Ishikawa (cell line): ENCODE measurements around the gene RNFT2.
A peak's percentile ranks its signal among the peaks of the same experiment; 100 is the strongest.

Source experiments
- CEBPB ChIP-seq: IDR thresholded peaks from 2 replicates; pipeline ENCODE4 v1.6.1; 2012
- CREB1 ChIP-seq: IDR thresholded peaks from 2 replicates; pipeline ENCODE4 v1.6.1; 2012; ENCODE audit warnings: low read depth
- EGR1 ChIP-seq: IDR thresholded peaks from 2 replicates; pipeline ENCODE4 v1.6.1; 2012
- EP300 ChIP-seq: IDR thresholded peaks from 2 replicates; pipeline ENCODE4 v1.6.1; 2012; ENCODE audit warnings: borderline replicate concordance
- FOXM1 ChIP-seq: IDR thresholded peaks from 2 replicates; pipeline ENCODE4 v1.6.1; 2012; ENCODE audit warnings: low read depth, borderline replicate concordance
- NFIC ChIP-seq: IDR thresholded peaks from 2 replicates; pipeline ENCODE4 v1.6.1; 2012
- RAD21 ChIP-seq: IDR thresholded peaks from 2 replicates; pipeline ENCODE4 v1.6.1; 2012; ENCODE audit warnings: low read depth
- TAF1 ChIP-seq: IDR thresholded peaks from 2 replicates; pipeline ENCODE4 v1.6.1; 2012; ENCODE audit warnings: low read depth, mild to moderate bottlenecking
- TCF12 ChIP-seq: IDR thresholded peaks from 2 replicates; pipeline ENCODE4 v1.6.1; 2012; ENCODE audit warnings: low read depth
- TEAD4 ChIP-seq: IDR thresholded peaks from 2 replicates; pipeline ENCODE4 v1.6.1; 2012
- YY1 ChIP-seq: IDR thresholded peaks from 2 replicates; pipeline ENCODE4 v1.6.1; 2012; ENCODE audit warnings: low read depth
- ZBTB7A ChIP-seq: IDR thresholded peaks from 2 replicates; pipeline ENCODE4 v1.6.1; 2012; ENCODE audit warnings: low read depth
- TF ChIP-seq, protein P1 (sequence below): IDR thresholded peaks from 2 replicates; pipeline ENCODE4 v1.6.1; 2012
- TF ChIP-seq, protein P2 (sequence below): IDR thresholded peaks from 2 replicates; pipeline ENCODE4 v1.6.1; 2012
- TF ChIP-seq, protein P3 (sequence below): IDR thresholded peaks from 2 replicates; pipeline ENCODE4 v1.6.1; 2012; ENCODE audit warnings: low read depth, mild to moderate bottlenecking

The RNFT2 gene

DNA sequence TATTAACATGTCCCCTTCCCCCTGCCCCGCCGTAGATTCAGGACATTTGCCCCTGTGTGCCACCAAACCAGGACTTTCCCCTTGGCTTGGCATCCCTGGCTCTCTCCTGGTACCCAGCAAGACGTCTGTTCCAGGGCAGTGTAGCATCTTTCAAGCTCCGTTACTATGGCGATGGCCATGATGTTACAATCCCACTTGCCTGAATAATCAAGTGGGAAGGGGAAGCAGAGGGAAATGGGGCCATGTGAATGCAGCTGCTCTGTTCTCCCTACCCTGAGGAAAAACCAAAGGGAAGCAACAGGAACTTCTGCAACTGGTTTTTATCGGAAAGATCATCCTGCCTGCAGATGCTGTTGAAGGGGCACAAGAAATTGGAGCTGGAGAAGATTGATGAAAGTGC is 114.2 kb downstream of the RNFT2 start:
- no peak for TF ChIP-seq TEAD4
- TF ChIP-seq, protein P1, sequence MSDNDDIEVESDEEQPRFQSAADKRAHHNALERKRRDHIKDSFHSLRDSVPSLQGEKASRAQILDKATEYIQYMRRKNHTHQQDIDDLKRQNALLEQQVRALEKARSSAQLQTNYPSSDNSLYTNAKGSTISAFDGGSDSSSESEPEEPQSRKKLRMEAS = no peak
- TF ChIP-seq EP300 = no peak
- no peak for TF ChIP-seq TAF1
- no peak for TF ChIP-seq NFIC
- TF ChIP-seq TCF12 = no peak
- no peak for TF ChIP-seq CEBPB
- no peak for TF ChIP-seq FOXM1
- TF ChIP-seq RAD21 = no peak
- no peak for TF ChIP-seq CREB1
- TF ChIP-seq EGR1 = no peak

DNA sequence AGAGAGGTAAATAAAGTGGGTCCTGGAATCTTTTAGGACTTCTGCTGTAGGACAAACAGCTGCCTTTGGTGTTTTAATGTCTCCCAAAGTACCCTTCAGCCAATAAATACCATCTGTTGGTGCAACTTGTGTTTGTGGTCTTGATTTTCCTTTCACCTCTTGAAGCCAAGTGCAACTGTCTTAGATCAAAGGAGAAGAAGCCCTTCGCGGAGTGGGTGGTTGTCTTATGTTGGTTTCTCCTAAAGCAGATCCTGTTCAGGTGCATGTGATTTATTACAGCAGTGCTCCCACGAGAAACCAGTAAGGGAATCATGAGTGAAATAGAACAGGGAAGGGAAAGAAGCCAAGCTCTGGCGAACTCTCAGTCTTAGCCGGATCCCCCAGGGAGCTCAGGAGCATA is 115.4 kb downstream of the RNFT2 start:
- TF ChIP-seq, protein P2, sequence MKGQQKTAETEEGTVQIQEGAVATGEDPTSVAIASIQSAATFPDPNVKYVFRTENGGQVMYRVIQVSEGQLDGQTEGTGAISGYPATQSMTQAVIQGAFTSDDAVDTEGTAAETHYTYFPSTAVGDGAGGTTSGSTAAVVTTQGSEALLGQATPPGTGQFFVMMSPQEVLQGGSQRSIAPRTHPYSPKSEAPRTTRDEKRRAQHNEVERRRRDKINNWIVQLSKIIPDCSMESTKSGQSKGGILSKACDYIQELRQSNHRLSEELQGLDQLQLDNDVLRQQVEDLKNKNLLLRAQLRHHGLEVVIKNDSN = no peak
- TF ChIP-seq TAF1 (no peak), TCF12 (no peak), ZBTB7A (no peak), YY1 (no peak), EP300 (no peak), TEAD4 (no peak)
- TF ChIP-seq, protein P3, sequence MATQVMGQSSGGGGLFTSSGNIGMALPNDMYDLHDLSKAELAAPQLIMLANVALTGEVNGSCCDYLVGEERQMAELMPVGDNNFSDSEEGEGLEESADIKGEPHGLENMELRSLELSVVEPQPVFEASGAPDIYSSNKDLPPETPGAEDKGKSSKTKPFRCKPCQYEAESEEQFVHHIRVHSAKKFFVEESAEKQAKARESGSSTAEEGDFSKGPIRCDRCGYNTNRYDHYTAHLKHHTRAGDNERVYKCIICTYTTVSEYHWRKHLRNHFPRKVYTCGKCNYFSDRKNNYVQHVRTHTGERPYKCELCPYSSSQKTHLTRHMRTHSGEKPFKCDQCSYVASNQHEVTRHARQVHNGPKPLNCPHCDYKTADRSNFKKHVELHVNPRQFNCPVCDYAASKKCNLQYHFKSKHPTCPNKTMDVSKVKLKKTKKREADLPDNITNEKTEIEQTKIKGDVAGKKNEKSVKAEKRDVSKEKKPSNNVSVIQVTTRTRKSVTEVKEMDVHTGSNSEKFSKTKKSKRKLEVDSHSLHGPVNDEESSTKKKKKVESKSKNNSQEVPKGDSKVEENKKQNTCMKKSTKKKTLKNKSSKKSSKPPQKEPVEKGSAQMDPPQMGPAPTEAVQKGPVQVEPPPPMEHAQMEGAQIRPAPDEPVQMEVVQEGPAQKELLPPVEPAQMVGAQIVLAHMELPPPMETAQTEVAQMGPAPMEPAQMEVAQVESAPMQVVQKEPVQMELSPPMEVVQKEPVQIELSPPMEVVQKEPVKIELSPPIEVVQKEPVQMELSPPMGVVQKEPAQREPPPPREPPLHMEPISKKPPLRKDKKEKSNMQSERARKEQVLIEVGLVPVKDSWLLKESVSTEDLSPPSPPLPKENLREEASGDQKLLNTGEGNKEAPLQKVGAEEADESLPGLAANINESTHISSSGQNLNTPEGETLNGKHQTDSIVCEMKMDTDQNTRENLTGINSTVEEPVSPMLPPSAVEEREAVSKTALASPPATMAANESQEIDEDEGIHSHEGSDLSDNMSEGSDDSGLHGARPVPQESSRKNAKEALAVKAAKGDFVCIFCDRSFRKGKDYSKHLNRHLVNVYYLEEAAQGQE = no peak

DNA sequence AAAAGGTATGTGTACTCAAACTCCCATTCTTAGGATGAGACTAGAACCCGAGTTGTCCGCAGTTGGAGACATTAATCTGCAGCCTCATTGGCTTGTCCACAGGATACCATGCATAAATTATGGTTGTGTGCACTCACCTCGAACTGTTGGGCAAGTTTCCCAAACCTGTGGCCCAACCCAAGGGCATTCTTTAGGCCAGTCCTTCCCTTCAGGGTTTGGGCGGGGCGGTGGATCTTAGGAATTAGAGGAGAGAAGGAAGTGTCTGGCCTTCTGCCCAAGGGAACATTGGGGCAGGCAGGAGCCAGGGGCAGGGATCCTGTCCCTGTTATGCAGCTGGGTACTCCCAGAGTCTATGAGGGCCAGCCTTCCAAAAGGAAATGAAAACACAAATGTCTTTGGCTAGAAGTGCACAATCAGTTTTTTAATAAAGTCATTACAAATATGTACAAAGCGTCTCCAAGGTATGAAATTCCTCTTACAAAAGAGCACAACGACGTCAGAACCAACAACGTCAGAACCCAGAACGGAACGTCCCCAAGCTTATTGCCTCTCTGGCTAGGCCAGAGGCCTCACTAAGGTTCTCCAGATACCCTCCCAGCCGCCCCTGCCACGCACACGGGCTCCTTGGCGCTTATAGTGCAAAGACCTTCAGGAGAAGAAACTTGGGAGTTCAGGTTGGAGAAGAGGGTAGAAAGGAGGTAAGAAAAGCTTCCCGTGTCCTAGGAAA is 117.8 kb downstream of the RNFT2 start:
- peak; percentile 79 for TF ChIP-seq NFIC
- TF ChIP-seq, protein P2 = no peak

DNA sequence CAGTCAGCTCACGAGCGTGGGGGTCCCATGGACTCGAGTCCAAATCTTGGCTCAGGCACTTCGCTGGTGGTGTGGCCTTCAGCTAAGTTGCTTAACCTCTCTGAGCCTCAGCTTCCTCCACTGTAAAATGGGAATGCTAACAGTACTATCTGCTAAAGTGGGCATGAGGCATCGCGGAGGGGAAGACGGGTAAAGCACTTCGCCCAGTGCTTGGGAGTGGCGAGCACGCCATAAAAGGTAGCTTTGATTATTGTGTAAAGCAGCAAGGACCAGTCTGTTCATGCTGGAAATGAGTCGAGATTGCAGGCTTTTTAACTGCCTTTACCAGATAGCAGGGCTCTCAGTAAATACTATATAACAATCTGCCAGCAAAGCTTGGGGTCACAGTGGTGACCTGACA is 118.6 kb downstream of the RNFT2 start:
- TF ChIP-seq FOXM1 (no peak), RAD21 (no peak), NFIC (no peak), TAF1 (no peak), ZBTB7A (no peak), TCF12 (no peak), YY1 (no peak), CREB1 (no peak), TEAD4 (no peak), EP300 (no peak), EGR1 (no peak), CEBPB (no peak)
- TF ChIP-seq, protein P1 = no peak
- TF ChIP-seq, protein P3 = no peak
- TF ChIP-seq, protein P2 = no peak

DNA sequence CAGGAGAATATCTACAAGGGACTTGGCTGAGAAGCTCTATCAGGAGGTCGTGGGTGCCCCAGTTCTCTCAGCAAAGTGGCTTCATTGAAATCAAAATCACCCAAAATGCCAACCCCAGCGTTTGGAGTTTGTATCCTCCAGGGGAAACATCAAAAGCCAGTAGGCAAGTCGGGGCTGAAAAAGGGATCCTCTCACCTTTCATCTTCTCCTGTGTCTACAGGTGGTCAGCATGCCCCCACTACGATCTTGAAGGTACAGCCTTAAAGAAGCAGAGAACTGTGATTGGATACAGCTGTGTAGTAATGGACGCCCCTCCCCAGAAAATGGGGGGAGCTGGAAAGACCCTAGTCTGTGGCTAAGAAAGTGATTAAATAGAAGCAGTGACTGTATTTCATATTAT is 121.0 kb downstream of the RNFT2 start:
- no peak for TF ChIP-seq YY1
- no peak for TF ChIP-seq RAD21
- TF ChIP-seq EP300 = no peak
- no peak for TF ChIP-seq TCF12
- TF ChIP-seq NFIC = no peak
- TF ChIP-seq, protein P1 = no peak
- no peak for TF ChIP-seq EGR1
- no peak for TF ChIP-seq CREB1
- TF ChIP-seq TEAD4 = no peak
- TF ChIP-seq, protein P3 = no peak
- no peak for TF ChIP-seq TAF1
- TF ChIP-seq FOXM1 = no peak
- TF ChIP-seq, protein P2 = no peak
- no peak for TF ChIP-seq CEBPB
- no peak for TF ChIP-seq ZBTB7A
